Measurements from ENCODE around the gene MORF4L1. TPM values are rescaled to one million over a fixed set of nuclear protein-coding genes. Genes with fewer than 3 reads are reported as not detected.

The MORF4L1 gene
- total and polyA plus RNA-seq, 2 experiments from 2014 or later = 520 to 571 TPM

DNA sequence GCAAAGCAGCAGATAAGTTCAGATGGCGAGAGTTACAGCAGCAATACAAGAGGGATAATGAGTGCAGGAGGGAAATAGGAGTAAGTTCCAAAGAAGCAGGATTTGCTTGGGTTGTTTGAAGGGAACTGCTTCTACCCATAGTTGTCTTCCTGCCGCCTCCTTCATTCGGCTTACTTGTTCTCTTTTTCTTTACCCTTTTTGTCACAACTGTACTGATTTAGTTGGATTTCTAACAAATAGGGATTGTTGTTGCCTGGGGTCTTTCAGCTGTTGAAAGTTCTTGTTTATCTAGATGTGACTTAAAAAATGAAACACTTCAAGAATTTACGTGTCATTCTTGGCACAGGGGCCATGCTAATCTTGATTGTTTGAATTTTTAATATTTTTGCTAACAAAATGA, 25.9 kb downstream of the MORF4L1 start:
- no peaks in the 10 kb centered on the region for H3K9me2 ChIP-seq (ENCODE audit: insufficient read depth)
- TF ChIP-seq EZH2 (IDR thresholded peaks at IDR 0.05; ENCODE audit: low read depth, unreplicated experiment) = no peak
- TF ChIP-seq, protein P1, sequence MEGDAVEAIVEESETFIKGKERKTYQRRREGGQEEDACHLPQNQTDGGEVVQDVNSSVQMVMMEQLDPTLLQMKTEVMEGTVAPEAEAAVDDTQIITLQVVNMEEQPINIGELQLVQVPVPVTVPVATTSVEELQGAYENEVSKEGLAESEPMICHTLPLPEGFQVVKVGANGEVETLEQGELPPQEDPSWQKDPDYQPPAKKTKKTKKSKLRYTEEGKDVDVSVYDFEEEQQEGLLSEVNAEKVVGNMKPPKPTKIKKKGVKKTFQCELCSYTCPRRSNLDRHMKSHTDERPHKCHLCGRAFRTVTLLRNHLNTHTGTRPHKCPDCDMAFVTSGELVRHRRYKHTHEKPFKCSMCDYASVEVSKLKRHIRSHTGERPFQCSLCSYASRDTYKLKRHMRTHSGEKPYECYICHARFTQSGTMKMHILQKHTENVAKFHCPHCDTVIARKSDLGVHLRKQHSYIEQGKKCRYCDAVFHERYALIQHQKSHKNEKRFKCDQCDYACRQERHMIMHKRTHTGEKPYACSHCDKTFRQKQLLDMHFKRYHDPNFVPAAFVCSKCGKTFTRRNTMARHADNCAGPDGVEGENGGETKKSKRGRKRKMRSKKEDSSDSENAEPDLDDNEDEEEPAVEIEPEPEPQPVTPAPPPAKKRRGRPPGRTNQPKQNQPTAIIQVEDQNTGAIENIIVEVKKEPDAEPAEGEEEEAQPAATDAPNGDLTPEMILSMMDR (conservative IDR thresholded peaks at IDR 0.05; ENCODE audit: low read depth in 2 of 2) = no peak
- TF ChIP-seq CREB1 (CRISPR knock-in tag; IDR thresholded peaks at IDR 0.05; ENCODE audit: low read depth) = no peak
- no peak for TF ChIP-seq EZH2phosphoT487 (IDR thresholded peaks at IDR 0.05; ENCODE audit: unreplicated experiment)
- TF ChIP-seq, protein P2, sequence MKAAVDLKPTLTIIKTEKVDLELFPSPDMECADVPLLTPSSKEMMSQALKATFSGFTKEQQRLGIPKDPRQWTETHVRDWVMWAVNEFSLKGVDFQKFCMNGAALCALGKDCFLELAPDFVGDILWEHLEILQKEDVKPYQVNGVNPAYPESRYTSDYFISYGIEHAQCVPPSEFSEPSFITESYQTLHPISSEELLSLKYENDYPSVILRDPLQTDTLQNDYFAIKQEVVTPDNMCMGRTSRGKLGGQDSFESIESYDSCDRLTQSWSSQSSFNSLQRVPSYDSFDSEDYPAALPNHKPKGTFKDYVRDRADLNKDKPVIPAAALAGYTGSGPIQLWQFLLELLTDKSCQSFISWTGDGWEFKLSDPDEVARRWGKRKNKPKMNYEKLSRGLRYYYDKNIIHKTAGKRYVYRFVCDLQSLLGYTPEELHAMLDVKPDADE (IDR thresholded peaks at IDR 0.05) = no peak
- no peak for TF ChIP-seq STAT1 (IDR thresholded peaks at IDR 0.05; ENCODE audit: unreplicated experiment)
- no peak for TF ChIP-seq NANOG (IDR thresholded peaks at IDR 0.05; ENCODE audit: borderline replicate concordance)
- TF ChIP-seq ZNF331 (CRISPR knock-in tag; IDR thresholded peaks at IDR 0.05; ENCODE audit: low read depth) = no peak
- no peak for TF ChIP-seq ZNF114 (CRISPR knock-in tag; IDR thresholded peaks at IDR 0.05)
- TF ChIP-seq, protein P3, sequence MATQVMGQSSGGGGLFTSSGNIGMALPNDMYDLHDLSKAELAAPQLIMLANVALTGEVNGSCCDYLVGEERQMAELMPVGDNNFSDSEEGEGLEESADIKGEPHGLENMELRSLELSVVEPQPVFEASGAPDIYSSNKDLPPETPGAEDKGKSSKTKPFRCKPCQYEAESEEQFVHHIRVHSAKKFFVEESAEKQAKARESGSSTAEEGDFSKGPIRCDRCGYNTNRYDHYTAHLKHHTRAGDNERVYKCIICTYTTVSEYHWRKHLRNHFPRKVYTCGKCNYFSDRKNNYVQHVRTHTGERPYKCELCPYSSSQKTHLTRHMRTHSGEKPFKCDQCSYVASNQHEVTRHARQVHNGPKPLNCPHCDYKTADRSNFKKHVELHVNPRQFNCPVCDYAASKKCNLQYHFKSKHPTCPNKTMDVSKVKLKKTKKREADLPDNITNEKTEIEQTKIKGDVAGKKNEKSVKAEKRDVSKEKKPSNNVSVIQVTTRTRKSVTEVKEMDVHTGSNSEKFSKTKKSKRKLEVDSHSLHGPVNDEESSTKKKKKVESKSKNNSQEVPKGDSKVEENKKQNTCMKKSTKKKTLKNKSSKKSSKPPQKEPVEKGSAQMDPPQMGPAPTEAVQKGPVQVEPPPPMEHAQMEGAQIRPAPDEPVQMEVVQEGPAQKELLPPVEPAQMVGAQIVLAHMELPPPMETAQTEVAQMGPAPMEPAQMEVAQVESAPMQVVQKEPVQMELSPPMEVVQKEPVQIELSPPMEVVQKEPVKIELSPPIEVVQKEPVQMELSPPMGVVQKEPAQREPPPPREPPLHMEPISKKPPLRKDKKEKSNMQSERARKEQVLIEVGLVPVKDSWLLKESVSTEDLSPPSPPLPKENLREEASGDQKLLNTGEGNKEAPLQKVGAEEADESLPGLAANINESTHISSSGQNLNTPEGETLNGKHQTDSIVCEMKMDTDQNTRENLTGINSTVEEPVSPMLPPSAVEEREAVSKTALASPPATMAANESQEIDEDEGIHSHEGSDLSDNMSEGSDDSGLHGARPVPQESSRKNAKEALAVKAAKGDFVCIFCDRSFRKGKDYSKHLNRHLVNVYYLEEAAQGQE (IDR thresholded peaks at IDR 0.05; ENCODE audit: unreplicated experiment) = no peak
- no peak for TF ChIP-seq POLR2AphosphoS5 (IDR thresholded peaks at IDR 0.05; ENCODE audit: low read depth)
- no peak for TF ChIP-seq JUNB (IDR thresholded peaks at IDR 0.05; ENCODE audit: unreplicated experiment)
- TF ChIP-seq, protein P4, sequence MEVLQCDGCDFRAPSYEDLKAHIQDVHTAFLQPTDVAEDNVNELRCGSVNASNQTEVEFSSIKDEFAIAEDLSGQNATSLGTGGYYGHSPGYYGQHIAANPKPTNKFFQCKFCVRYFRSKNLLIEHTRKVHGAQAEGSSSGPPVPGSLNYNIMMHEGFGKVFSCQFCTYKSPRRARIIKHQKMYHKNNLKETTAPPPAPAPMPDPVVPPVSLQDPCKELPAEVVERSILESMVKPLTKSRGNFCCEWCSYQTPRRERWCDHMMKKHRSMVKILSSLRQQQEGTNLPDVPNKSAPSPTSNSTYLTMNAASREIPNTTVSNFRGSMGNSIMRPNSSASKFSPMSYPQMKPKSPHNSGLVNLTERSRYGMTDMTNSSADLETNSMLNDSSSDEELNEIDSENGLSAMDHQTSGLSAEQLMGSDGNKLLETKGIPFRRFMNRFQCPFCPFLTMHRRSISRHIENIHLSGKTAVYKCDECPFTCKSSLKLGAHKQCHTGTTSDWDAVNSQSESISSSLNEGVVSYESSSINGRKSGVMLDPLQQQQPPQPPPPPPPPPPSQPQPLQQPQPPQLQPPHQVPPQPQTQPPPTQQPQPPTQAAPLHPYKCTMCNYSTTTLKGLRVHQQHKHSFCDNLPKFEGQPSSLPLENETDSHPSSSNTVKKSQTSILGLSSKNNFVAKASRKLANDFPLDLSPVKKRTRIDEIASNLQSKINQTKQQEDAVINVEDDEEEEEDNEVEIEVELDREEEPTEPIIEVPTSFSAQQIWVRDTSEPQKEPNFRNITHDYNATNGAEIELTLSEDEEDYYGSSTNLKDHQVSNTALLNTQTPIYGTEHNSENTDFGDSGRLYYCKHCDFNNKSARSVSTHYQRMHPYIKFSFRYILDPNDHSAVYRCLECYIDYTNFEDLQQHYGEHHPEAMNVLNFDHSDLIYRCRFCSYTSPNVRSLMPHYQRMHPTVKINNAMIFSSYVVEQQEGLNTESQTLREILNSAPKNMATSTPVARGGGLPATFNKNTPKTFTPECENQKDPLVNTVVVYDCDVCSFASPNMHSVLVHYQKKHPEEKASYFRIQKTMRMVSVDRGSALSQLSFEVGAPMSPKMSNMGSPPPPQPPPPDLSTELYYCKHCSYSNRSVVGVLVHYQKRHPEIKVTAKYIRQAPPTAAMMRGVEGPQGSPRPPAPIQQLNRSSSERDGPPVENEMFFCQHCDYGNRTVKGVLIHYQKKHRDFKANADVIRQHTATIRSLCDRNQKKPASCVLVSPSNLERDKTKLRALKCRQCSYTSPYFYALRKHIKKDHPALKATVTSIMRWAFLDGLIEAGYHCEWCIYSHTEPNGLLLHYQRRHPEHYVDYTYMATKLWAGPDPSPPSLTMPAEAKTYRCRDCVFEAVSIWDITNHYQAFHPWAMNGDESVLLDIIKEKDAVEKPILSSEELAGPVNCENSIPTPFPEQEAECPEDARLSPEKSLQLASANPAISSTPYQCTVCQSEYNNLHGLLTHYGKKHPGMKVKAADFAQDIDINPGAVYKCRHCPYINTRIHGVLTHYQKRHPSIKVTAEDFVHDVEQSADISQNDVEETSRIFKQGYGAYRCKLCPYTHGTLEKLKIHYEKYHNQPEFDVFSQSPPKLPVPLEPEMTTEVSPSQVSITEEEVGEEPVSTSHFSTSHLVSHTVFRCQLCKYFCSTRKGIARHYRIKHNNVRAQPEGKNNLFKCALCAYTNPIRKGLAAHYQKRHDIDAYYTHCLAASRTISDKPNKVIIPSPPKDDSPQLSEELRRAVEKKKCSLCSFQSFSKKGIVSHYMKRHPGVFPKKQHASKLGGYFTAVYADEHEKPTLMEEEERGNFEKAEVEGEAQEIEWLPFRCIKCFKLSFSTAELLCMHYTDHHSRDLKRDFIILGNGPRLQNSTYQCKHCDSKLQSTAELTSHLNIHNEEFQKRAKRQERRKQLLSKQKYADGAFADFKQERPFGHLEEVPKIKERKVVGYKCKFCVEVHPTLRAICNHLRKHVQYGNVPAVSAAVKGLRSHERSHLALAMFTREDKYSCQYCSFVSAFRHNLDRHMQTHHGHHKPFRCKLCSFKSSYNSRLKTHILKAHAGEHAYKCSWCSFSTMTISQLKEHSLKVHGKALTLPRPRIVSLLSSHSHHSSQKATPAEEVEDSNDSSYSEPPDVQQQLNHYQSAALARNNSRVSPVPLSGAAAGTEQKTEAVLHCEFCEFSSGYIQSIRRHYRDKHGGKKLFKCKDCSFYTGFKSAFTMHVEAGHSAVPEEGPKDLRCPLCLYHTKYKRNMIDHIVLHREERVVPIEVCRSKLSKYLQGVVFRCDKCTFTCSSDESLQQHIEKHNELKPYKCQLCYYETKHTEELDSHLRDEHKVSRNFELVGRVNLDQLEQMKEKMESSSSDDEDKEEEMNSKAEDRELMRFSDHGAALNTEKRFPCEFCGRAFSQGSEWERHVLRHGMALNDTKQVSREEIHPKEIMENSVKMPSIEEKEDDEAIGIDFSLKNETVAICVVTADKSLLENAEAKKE (CRISPR knock-in tag; IDR thresholded peaks at IDR 0.05) = no peak
- peaks cover 19% of the 10 kb centered on the region for H3F3A ChIP-seq (replicated peaks; ENCODE audit: low read depth)
- H3K27me3 ChIP-seq (ENCODE audit: insufficient read depth) = no peaks in the 10 kb centered on the region
- H3K27me3 Mint-ChIP-seq (ENCODE audit: insufficient read depth, low read depth, poor library complexity) = peaks cover 7% of the 10 kb centered on the region
- H3K27ac ChIP-seq (ENCODE audit: low read depth) = no peak overlapping the region
- peaks cover 87% of the 10 kb centered on the region for H3K36me3 ChIP-seq (ENCODE audit: insufficient read depth)
- peaks cover 2% of the 10 kb centered on the region; the same call in 1 of the 3 replicates for H3K4me1 Mint-ChIP-seq
- no peak overlapping the region for H2AFZ ChIP-seq
- no peak for ATAC-seq
- peaks cover 61% of the 10 kb centered on the region for H4K20me1 ChIP-seq (replicated peaks; ENCODE audit: insufficient read depth)
- peaks cover 84% of the 10 kb centered on the region for H3K79me2 ChIP-seq (replicated peaks; ENCODE audit: insufficient read depth)
- H3K4me2 ChIP-seq = no peak overlapping the region
- H3K9me3 Mint-ChIP-seq = no peaks in the 10 kb centered on the region
- H3K27ac Mint-ChIP-seq = peak overlapping the region; percentile 48; the same call in 1 of the 2 replicates
- H3K36me3 Mint-ChIP-seq (ENCODE audit: low read depth) = peaks cover 98% of the 10 kb centered on the region
- H3K4me3 ChIP-seq = no peak overlapping the region
- no peaks in the 10 kb centered on the region for H3K4me1 ChIP-seq (ENCODE audit: insufficient read depth)
- no peak overlapping the region for H3K4me3 Mint-ChIP-seq
- no peak for DNase-seq (ENCODE audit: low spot score)

Data from GM23338 (cell line).